ENCODE data around the gene FGF14. TPM values are rescaled to one million over a fixed set of nuclear protein-coding genes. Genes with fewer than 3 reads are reported as not detected.

Gene FGF14
- total and polyA plus RNA-seq, 2 experiments from 2014 or later: 0.73 TPM; not detected in 1

GRCh38 chr13:101951114-101951513 is 450.7 kb downstream of the FGF14 start:
- 85% methylated on average over 2 of the region's 2 CpGs for WGBS (ENCODE audit: low lambda C conversion rate, missing lambda C conversion rate)
- Histone ChIP-seq H3K79me2 (no peaks in the 10 kb centered on the region), H3K9me2 (replicated peaks; ENCODE audit: insufficient read depth) (no peaks in the 10 kb centered on the region), H3K4me1 (ENCODE audit: insufficient read depth) (no peaks in the 10 kb centered on the region), H3K27me3 (no peaks in the 10 kb centered on the region), H4K20me1 (ENCODE audit: insufficient read depth, poor library complexity, severe bottlenecking) (no peaks in the 10 kb centered on the region), H3K4me2 (no peak overlapping the region), H3K36me3 (replicated peaks; ENCODE audit: insufficient read depth, low read depth) (no peaks in the 10 kb centered on the region), H2AFZ (no peak overlapping the region), H3K9me3 (ENCODE audit: low read depth) (no peaks in the 10 kb centered on the region), H3K27ac (no peak overlapping the region), H3K4me3 (no peak overlapping the region)
- TF ChIP-seq EZH2phosphoT487 (IDR thresholded peaks at IDR 0.05; ENCODE audit: low read depth, severe bottlenecking, unreplicated experiment) (no peak), EZH2 (IDR thresholded peaks at IDR 0.05; ENCODE audit: borderline replicate concordance) (no peak), CTCF (IDR thresholded peaks at IDR 0.05; ENCODE audit: poor library complexity) (no peak)
- no peak for DNase-seq (ENCODE audit: low spot score)

- Histone ChIP-seq H3K79me2 (no peaks in the 10 kb centered on the region), H3K4me1 (ENCODE audit: insufficient read depth) (no peaks in the 10 kb centered on the region), H3K27ac (no peak overlapping the region), H2AFZ (no peak overlapping the region), H3K36me3 (replicated peaks; ENCODE audit: insufficient read depth, low read depth) (no peaks in the 10 kb centered on the region), H3K4me3 (no peak overlapping the region), H3K9me3 (ENCODE audit: low read depth) (no peaks in the 10 kb centered on the region), H3K9me2 (replicated peaks; ENCODE audit: insufficient read depth) (no peaks in the 10 kb centered on the region), H3K4me2 (no peak overlapping the region), H4K20me1 (ENCODE audit: insufficient read depth, poor library complexity, severe bottlenecking) (no peaks in the 10 kb centered on the region), H3K27me3 (no peaks in the 10 kb centered on the region)
- DNase-seq (ENCODE audit: low spot score): no peak
- no peak for TF ChIP-seq EZH2 (IDR thresholded peaks at IDR 0.05; ENCODE audit: borderline replicate concordance)
- TF ChIP-seq CTCF (IDR thresholded peaks at IDR 0.05; ENCODE audit: poor library complexity): no peak
- no peak for TF ChIP-seq EZH2phosphoT487 (IDR thresholded peaks at IDR 0.05; ENCODE audit: low read depth, severe bottlenecking, unreplicated experiment)
Measured at GRCh38 chr13:101949681-101950080, 452.2 kb downstream of the FGF14 start.

- H3K79me2 ChIP-seq: no peaks in the 10 kb centered on the region
- no peak overlapping the region for H3K27ac ChIP-seq
- no peak for DNase-seq (ENCODE audit: low spot score)
- no peaks in the 10 kb centered on the region for H3K9me2 ChIP-seq (replicated peaks; ENCODE audit: insufficient read depth)
- H3K36me3 ChIP-seq (replicated peaks; ENCODE audit: insufficient read depth, low read depth): no peaks in the 10 kb centered on the region
- no peak for TF ChIP-seq EZH2 (IDR thresholded peaks at IDR 0.05; ENCODE audit: borderline replicate concordance)
- TF ChIP-seq CTCF (IDR thresholded peaks at IDR 0.05; ENCODE audit: poor library complexity): no peak
- TF ChIP-seq EZH2phosphoT487 (IDR thresholded peaks at IDR 0.05; ENCODE audit: low read depth, severe bottlenecking, unreplicated experiment): no peak
- H3K27me3 ChIP-seq: no peaks in the 10 kb centered on the region
- H3K4me3 ChIP-seq: no peak overlapping the region
- no peaks in the 10 kb centered on the region for H3K4me1 ChIP-seq (ENCODE audit: insufficient read depth)
- no peaks in the 10 kb centered on the region for H4K20me1 ChIP-seq (ENCODE audit: insufficient read depth, poor library complexity, severe bottlenecking)
- no peaks in the 10 kb centered on the region for H3K9me3 ChIP-seq (ENCODE audit: low read depth)
- H2AFZ ChIP-seq: no peak overlapping the region
- no peak overlapping the region for H3K4me2 ChIP-seq
Measured at GRCh38 chr13:101946401-101946800, 455.4 kb downstream of the FGF14 start.

GRCh38 chr13:101945435-101945834 is 456.4 kb downstream of the FGF14 start:
- Histone ChIP-seq H3K79me2 (no peaks in the 10 kb centered on the region), H4K20me1 (ENCODE audit: insufficient read depth, poor library complexity, severe bottlenecking) (no peaks in the 10 kb centered on the region), H3K4me3 (no peak overlapping the region), H3K27me3 (no peaks in the 10 kb centered on the region), H3K36me3 (replicated peaks; ENCODE audit: insufficient read depth, low read depth) (no peaks in the 10 kb centered on the region), H3K27ac (no peak overlapping the region), H3K9me2 (replicated peaks; ENCODE audit: insufficient read depth) (no peaks in the 10 kb centered on the region), H3K4me1 (ENCODE audit: insufficient read depth) (no peaks in the 10 kb centered on the region), H3K9me3 (ENCODE audit: low read depth) (no peaks in the 10 kb centered on the region), H2AFZ (no peak overlapping the region), H3K4me2 (no peak overlapping the region)
- no peak for DNase-seq (ENCODE audit: low spot score)
- 65% methylated on average over 6 of the region's 6 CpGs for WGBS (ENCODE audit: low lambda C conversion rate, missing lambda C conversion rate)
- TF ChIP-seq CTCF (IDR thresholded peaks at IDR 0.05; ENCODE audit: poor library complexity) (no peak), EZH2 (IDR thresholded peaks at IDR 0.05; ENCODE audit: borderline replicate concordance) (no peak), EZH2phosphoT487 (IDR thresholded peaks at IDR 0.05; ENCODE audit: low read depth, severe bottlenecking, unreplicated experiment) (no peak)
